SK-N-SH (cell line): Measurements from ENCODE around the gene CHMP6. TPM values are rescaled to one million over a fixed set of nuclear protein-coding genes. Genes with fewer than 3 reads are reported as not detected.

Experiments
- CTCF ChIA-PET: fragments of 300-600, 350-600 bp; formaldehyde crosslinking; extraction: SDS; loops from one replicate; lab custom pipeline; 2021; lab: Yijun Ruan, JAX
- POLR2A ChIA-PET: fragments of 350-600 bp; sonication (Branson Sonifier 250); formaldehyde crosslinking; extraction: SDS; loops from one replicate; lab custom pipeline; 2020; ENCODE audit warnings: antibody characterized with exemption, inconsistent platforms; lab: Yijun Ruan, JAX
- DNase-seq: peaks from one replicate; pipeline ENCODE4 v3.0.0; 2012
- H2AFZ ChIP-seq: fragments of 200-600 bp; sonication (generic); 2 replicates; pipeline ENCODE4 v1.8.1; 2016; ENCODE audit warnings: antibody characterized with exemption, mild to moderate bottlenecking, low read depth
- H3F3A ChIP-seq: fragments of 200-600 bp; sonication (generic); replicated peaks from 2 replicates; pipeline ENCODE3; 2016; ENCODE audit warnings: antibody characterized with exemption, mild to moderate bottlenecking; ENCODE audit not compliant: insufficient read depth
- H3K27ac ChIP-seq, 2 experiments: fragments of 200-500 bp in 1 of 2; fragments of 200-600 bp in 1 of 2; sonication (Bioruptor generic) in 1 of 2; sonication (generic), shearing (Covaris generic) in 1 of 2; 2 replicates each; pipeline versions ENCODE4 v1.5.1 to v1.6.1; 2014 to 2016; ENCODE audit warnings: low read depth in 2 of 2, inconsistent platforms in 1 of 2, low read length in 1 of 2, mild to moderate bottlenecking in 1 of 2, mixed read lengths in 1 of 2
- H3K27me3 ChIP-seq: fragments of 200-600 bp; sonication (generic), shearing (Covaris generic); 2 replicates; pipeline ENCODE4 v1.6.1; 2016; ENCODE audit warnings: mixed run types; ENCODE audit not compliant: insufficient read depth
- H3K36me3 ChIP-seq, 2 experiments: fragments of 200-500 bp in 1 of 2; fragments of 200-600 bp in 1 of 2; sonication (Bioruptor generic) in 1 of 2; sonication (generic) in 1 of 2; replicated peaks in 1 of 2; 2 replicates each; pipeline versions ENCODE3 to v1.5.1; 2014 to 2016; ENCODE audit warnings: low read length in 1 of 2, mild to moderate bottlenecking in 1 of 2; ENCODE audit not compliant: insufficient read depth in 2 of 2, control insufficient read depth in 1 of 2
- H3K4me1 ChIP-seq, 2 experiments: fragments of 200-500 bp in 1 of 2; fragments of 200-600 bp in 1 of 2; sonication (Bioruptor generic) in 1 of 2; sonication (generic), shearing (Covaris generic) in 1 of 2; 2 replicates each; pipeline versions ENCODE4 v1.5.1 to v1.6.1; 2014 to 2016; ENCODE audit warnings: low read depth in 1 of 2, low read length in 1 of 2, mixed run types in 1 of 2; ENCODE audit not compliant: insufficient read depth in 2 of 2, control insufficient read depth in 1 of 2
- H3K4me2 ChIP-seq: fragments of 200-600 bp; sonication (generic), shearing (Covaris generic); 2 replicates; pipeline ENCODE4 v1.6.1; 2017; ENCODE audit warnings: mixed run types
- H3K4me3 ChIP-seq, 2 experiments: fragments of 200-500 bp in 1 of 2; fragments of 200-600 bp in 1 of 2; sonication (Bioruptor generic) in 1 of 2; sonication (generic), shearing (Covaris generic) in 1 of 2; 2 replicates each; pipeline versions ENCODE4 v1.5.1 to v1.8.1; 2014 to 2016; ENCODE audit warnings: low read depth in 2 of 2, inconsistent platforms in 1 of 2, low read length in 1 of 2, mild to moderate bottlenecking in 1 of 2, mixed read lengths in 1 of 2, moderate library complexity in 1 of 2
- H3K79me2 ChIP-seq: fragments of 200-600 bp; sonication (generic); 2 replicates; pipeline ENCODE4 v1.8.1; 2017; ENCODE audit warnings: mild to moderate bottlenecking; ENCODE audit not compliant: insufficient read depth
- H3K9ac ChIP-seq: fragments of 200-600 bp; sonication (generic); 2 replicates; pipeline ENCODE4 v1.6.1; 2017; ENCODE audit warnings: mixed run types
- H3K9me2 ChIP-seq: fragments of 200-600 bp; sonication (generic); 2 replicates; pipeline ENCODE4 v1.6.1; 2017; ENCODE audit warnings: mixed run types
- H3K9me3 ChIP-seq: fragments of 200-600 bp; sonication (generic); 2 replicates; pipeline ENCODE4 v1.6.1; 2017; ENCODE audit warnings: mixed run types, mild to moderate bottlenecking, moderate library complexity
- H4K20me1 ChIP-seq: fragments of 200-600 bp; sonication (generic); 2 replicates; pipeline ENCODE4 v1.6.1; 2017; ENCODE audit warnings: mild to moderate bottlenecking, mixed run types; ENCODE audit not compliant: insufficient read depth
- CTCF ChIP-seq: fragments of 200-600 bp; sonication (generic); IDR thresholded peaks from 2 replicates; pipeline ENCODE4 v1.6.1; 2017; ENCODE audit warnings: antibody characterized with exemption, mild to moderate bottlenecking, moderate library complexity
- ELF1 ChIP-seq: IDR thresholded peaks from 2 replicates; pipeline ENCODE4 v1.4.0; 2012
- EP300 ChIP-seq, 2 experiments: IDR thresholded peaks; 2 replicates each; pipeline versions ENCODE4 v1.4.0 to v1.6.1; 2012; ENCODE audit warnings: borderline replicate concordance in 1 of 2, low read depth in 1 of 2, low read length in 1 of 2
- FOXJ3 ChIP-seq: sonication (generic); formaldehyde crosslinking; IDR thresholded peaks from 2 replicates; pipeline ENCODE4 v1.5.1; 2020; ENCODE audit warnings: mild to moderate bottlenecking, missing genetic modification reagents
- JUND ChIP-seq: IDR thresholded peaks from 2 replicates; pipeline ENCODE4 v1.4.0; 2012
- MXI1 ChIP-seq: IDR thresholded peaks from 2 replicates; pipeline ENCODE4 v1.6.1; 2012; ENCODE audit warnings: mild to moderate bottlenecking, low read depth, low read length, improper control_type of control experiment
- NFIC ChIP-seq: IDR thresholded peaks from 2 replicates; pipeline ENCODE4 v1.4.0; 2012; ENCODE audit warnings: borderline replicate concordance
- NRF1 ChIP-seq: IDR thresholded peaks from 2 replicates; pipeline ENCODE4 v1.6.1; 2012; ENCODE audit warnings: low read depth, mild to moderate bottlenecking, low read length
- PBX3 ChIP-seq: IDR thresholded peaks from 2 replicates; pipeline ENCODE4; 2012
- RCOR1 ChIP-seq: fragments of 150-350 bp; IDR thresholded peaks from 2 replicates; pipeline ENCODE4 v1.6.1; 2017; ENCODE audit warnings: antibody characterized with exemption, low read length
- RFX5 ChIP-seq: IDR thresholded peaks from 2 replicates; pipeline ENCODE4 v1.6.1; 2012; ENCODE audit warnings: mild to moderate bottlenecking, improper control_type of control experiment, low read length
- SIN3A ChIP-seq: IDR thresholded peaks from 2 replicates; pipeline ENCODE4 v1.6.1; 2012; ENCODE audit warnings: low read depth, mild to moderate bottlenecking, low read length, moderate library complexity, borderline replicate concordance
- SMC3 ChIP-seq: IDR thresholded peaks from 2 replicates; pipeline ENCODE4 v1.6.1; 2012; ENCODE audit warnings: low read depth, low read length, improper control_type of control experiment
- TCF12 ChIP-seq: IDR thresholded peaks from 2 replicates; pipeline ENCODE4 v1.4.0; 2012
- TEAD4 ChIP-seq: IDR thresholded peaks from 2 replicates; pipeline ENCODE4 v1.4.0; 2012; ENCODE audit warnings: mild to moderate bottlenecking, borderline replicate concordance; ENCODE audit not compliant: insufficient read depth
- USF1 ChIP-seq: IDR thresholded peaks from 2 replicates; pipeline ENCODE4 v1.4.0; 2012; ENCODE audit warnings: low read depth, borderline replicate concordance
- USF2 ChIP-seq: fragments of 150-350 bp; IDR thresholded peaks from 2 replicates; pipeline ENCODE4 v1.6.1; 2017; ENCODE audit warnings: antibody characterized with exemption, low read length, low read depth, borderline replicate concordance
- WGBS: methylation state at CpG from one replicate; pipeline ENCODE4 v1.1.6; 2017; ENCODE audit warnings: low lambda C conversion rate; 5-methylcytosine and 5-hydroxymethylcytosine counted together
- polyA plus RNA-seq, 3 experiments: library from polyadenylated mRNA; depleted of rRNA; stranded (reverse); fragments of >200 nt; gene quantifications; 2 replicates each; pipeline ENCODE4 v1.2.3, GENCODE V29; 2012

CHMP6 gene
- polyA plus RNA-seq, 1 of the 3 experiments (the other 2 are of a cell fraction) = 44.1 TPM

- H3K9me2 ChIP-seq = no peaks in the 10 kb centered on the region
- no peak overlapping the region for H3K4me3 ChIP-seq
- peak; percentile 34 for DNase-seq
- peaks cover 6% of the 10 kb centered on the region for H3K79me2 ChIP-seq
- H3K9me3 ChIP-seq = no peaks in the 10 kb centered on the region
- H3K9ac ChIP-seq = no peak overlapping the region
- 66% methylated on average over 14 of the region's 18 CpGs for WGBS
- no peaks in the 10 kb centered on the region for H3K27me3 ChIP-seq
- peaks cover 0 to 4% of the 10 kb centered on the region in 2 experiments; a peak in 1 of 4 replicates for H3K4me1 ChIP-seq
- no peak overlapping the region for H3K27ac ChIP-seq
- peaks cover 10% of the 10 kb centered on the region for H3F3A ChIP-seq
- H2AFZ ChIP-seq = 0 out of 2 replicates have a peak overlapping the region, but pooled peaks have one; percentile 49
- POLR2A ChIA-PET = no interaction called here
- TF ChIP-seq TEAD4 (no peak), JUND (no peak), FOXJ3 (CRISPR knock-in tag) (no peak), CTCF (no peak), NRF1 (no peak), SIN3A (no peak), RCOR1 (no peak)
- TF ChIP-seq, all 33 proteins: peak for 0
- no peaks in the 10 kb centered on the region for H3K36me3 ChIP-seq
- H3K4me2 ChIP-seq = no peak overlapping the region
- no peaks in the 10 kb centered on the region for H4K20me1 ChIP-seq
- CTCF ChIA-PET = interaction anchor here (0.7 to 10.6 kb wide), 8 partner anchors 9 to 561 kb away, joined by 3 to 84 read pairs (median 3); no protein-coding TSS in a partner anchor
These were observed 4.7 kb upstream of the CHMP6 start for GRCh38 chr17:80986816-80987475.

- Histone ChIP-seq H3K36me3 (no peaks in the 10 kb centered on the region), H3K4me1 (peaks cover 2 to 11% of the 10 kb centered on the region in 2 experiments; a peak in 1 of 4 replicates), H2AFZ (no peak overlapping the region), H3K4me3 (no peak overlapping the region), H3K27me3 (no peaks in the 10 kb centered on the region)
- peak; percentile 30 for DNase-seq
- CTCF ChIA-PET = interaction anchor here (0.9 to 10.6 kb wide), 21 partner anchors 9 to 560 kb away, joined by 3 to 84 read pairs (median 5); no protein-coding TSS in a partner anchor
- TF ChIP-seq USF1 = no peak
- no peak for TF ChIP-seq EP300 (IDR thresholded peaks at IDR 0.05; ENCODE audit: borderline replicate concordance in 1 of 2, low read depth in 1 of 2, low read length in 1 of 2)
- TF ChIP-seq MXI1 = no peak
- TF ChIP-seq CTCF = no peak
- no peak for TF ChIP-seq PBX3
- no peak for TF ChIP-seq RFX5
- no peak for TF ChIP-seq JUND
- TF ChIP-seq USF2 = no peak
- no peak for TF ChIP-seq TEAD4
- no peak for TF ChIP-seq TCF12
- no peak for TF ChIP-seq ELF1
- TF ChIP-seq NFIC = no peak
- TF ChIP-seq SMC3 = no peak
- no peak for TF ChIP-seq FOXJ3 (CRISPR knock-in tag)
- TF ChIP-seq, all 33 proteins: peak for 0
- Histone ChIP-seq H3K9me2 (no peaks in the 10 kb centered on the region), H3K4me2 (no peak overlapping the region), H4K20me1 (no peaks in the 10 kb centered on the region), H3K9me3 (no peaks in the 10 kb centered on the region), H3F3A (peaks cover 10% of the 10 kb centered on the region), H3K79me2 (peaks cover 16% of the 10 kb centered on the region), H3K27ac (no peak overlapping the region), H3K9ac (no peak overlapping the region)
- POLR2A ChIA-PET = interaction anchor here (0.6 kb wide), 1 partner anchor 506 kb away, joined by 3 read pairs; no protein-coding TSS in a partner anchor
- 68% methylated on average over 10 of the region's 16 CpGs for WGBS
These were observed 3.6 kb upstream of the CHMP6 start for GRCh38 chr17:80987941-80988461.
